Renal pelvis (tissue), 4 donors: ENCODE data around the gene ZNF134. TPM values are rescaled to one million over a fixed set of nuclear protein-coding genes. Genes with fewer than 3 reads are reported as not detected.

Source experiments
- DNase-seq: peaks from one replicate; pipeline ENCODE4 v3.0.0-alpha.2; 2013
- polyA plus RNA-seq, 3 donors: library from polyadenylated mRNA; unstranded; fragments of 120-200 nt; gene quantifications; one replicate each; pipeline ENCODE4 v1.2.1, GENCODE V29; 2013; ENCODE audit not compliant: insufficient read length in 3 of 3

The ZNF134 gene
- polyA plus RNA-seq, 3 donors, result 25.9 to 30.7 (median 27.7) TPM

- DNase-seq, result no peak
These were observed 6.8 kb downstream of the ZNF134 start for GRCh38 chr19:57620673-57621348.

GRCh38 chr19:57623091-57623490, 9.0 kb downstream of the ZNF134 start:
- no peak for DNase-seq

- DNase-seq, result peak; percentile 97
These were observed 19.2 kb downstream of the ZNF134 start, which contains the start of gene ZNF211 for GRCh38 chr19:57632987-57633831. TSS of gene ZNF211 (plus strand) at chr19:57633168. CDS start at chr19:57633347, 179 bp downstream.

- no peak for DNase-seq
These were observed 19.7 kb downstream of the ZNF134 start for GRCh38 chr19:57633832-57634131.

- DNase-seq, result no peak
These were observed 23.3 kb downstream of the ZNF134 start for GRCh38 chr19:57637379-57637778.

GRCh38 chr19:57641715-57642234, 27.7 kb downstream of the ZNF134 start:
- no peak for DNase-seq

- no peak for DNase-seq
These were observed 28.5 kb downstream of the ZNF134 start for GRCh38 chr19:57642396-57643046.

- no peak for DNase-seq
These were observed 29.7 kb downstream of the ZNF134 start for GRCh38 chr19:57643734-57644133.

GRCh38 chr19:57648331-57649003, 34.4 kb downstream of the ZNF134 start:
- DNase-seq, result no peak

GRCh38 chr19:57651654-57651996, 37.6 kb downstream of the ZNF134 start:
- no peak for DNase-seq

GRCh38 chr19:57653689-57654088, 39.6 kb downstream of the ZNF134 start:
- no peak for DNase-seq

GRCh38 chr19:57655443-57655842, 41.4 kb downstream of the ZNF134 start:
- no peak for DNase-seq

- DNase-seq, result no peak
These were observed 42.3 kb downstream of the ZNF134 start for GRCh38 chr19:57656346-57656745.

- DNase-seq, result peak; percentile 73
These were observed 50.5 kb downstream of the ZNF134 start for GRCh38 chr19:57664269-57665127.

GRCh38 chr19:57665261-57665806, 51.3 kb downstream of the ZNF134 start:
- DNase-seq, result no peak

- no peak for DNase-seq
These were observed 53.2 kb downstream of the ZNF134 start for GRCh38 chr19:57667228-57667627.

GRCh38 chr19:57668635-57669034, 54.6 kb downstream of the ZNF134 start, which contains the start of gene ZSCAN4:
TSS of gene ZSCAN4 (plus strand) at chr19:57668935. CDS start at chr19:57676146, 7,211 bp downstream.
- DNase-seq, result no peak

- no peak for DNase-seq
These were observed 57.3 kb downstream of the ZNF134 start for GRCh38 chr19:57671124-57671895.

GRCh38 chr19:57672466-57672865, 58.4 kb downstream of the ZNF134 start:
- no peak for DNase-seq
